ENCODE measurements around the gene CMTM2.
"Not testable (repeated sequence)": the region's sequence is repeated elsewhere in the genome, so short reads cannot be mapped to it uniquely, and the experiment has no call there.

CMTM2 gene

DNA sequence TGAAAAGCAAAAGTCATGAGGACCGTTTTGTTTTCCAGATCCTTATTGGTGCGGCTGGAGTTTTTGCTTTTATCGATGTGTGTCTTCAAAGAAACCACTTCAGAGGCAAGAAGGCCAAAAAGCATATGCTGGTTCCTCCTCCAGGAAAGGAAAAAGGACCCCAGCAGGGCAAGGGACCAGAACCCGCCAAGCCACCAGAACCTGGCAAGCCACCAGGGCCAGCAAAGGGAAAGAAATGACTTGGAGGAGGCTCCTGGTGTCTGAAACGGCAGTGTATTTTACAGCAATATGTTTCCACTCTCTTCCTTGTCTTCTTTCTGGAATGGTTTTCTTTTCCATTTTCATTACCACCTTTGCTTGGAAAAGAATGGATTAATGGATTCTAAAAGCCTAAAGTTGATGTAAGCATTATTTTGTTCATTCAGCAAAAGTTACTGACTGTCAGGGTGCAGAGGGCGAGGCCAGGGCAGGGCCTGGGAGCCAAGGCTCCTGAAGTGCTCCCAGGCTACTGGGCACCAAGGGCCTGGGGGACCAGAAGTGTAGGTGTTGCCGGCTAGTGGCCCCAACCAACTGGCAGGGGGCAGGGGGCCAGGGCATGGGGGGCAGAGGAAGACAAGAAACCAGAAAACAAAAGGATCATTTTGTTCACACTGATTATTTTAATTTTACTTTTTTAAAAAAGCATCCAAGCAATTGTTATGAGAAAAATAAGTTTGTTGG lies 8.8 kb downstream of the CMTM2 start:
- DNase-seq, result no peak

DNA sequence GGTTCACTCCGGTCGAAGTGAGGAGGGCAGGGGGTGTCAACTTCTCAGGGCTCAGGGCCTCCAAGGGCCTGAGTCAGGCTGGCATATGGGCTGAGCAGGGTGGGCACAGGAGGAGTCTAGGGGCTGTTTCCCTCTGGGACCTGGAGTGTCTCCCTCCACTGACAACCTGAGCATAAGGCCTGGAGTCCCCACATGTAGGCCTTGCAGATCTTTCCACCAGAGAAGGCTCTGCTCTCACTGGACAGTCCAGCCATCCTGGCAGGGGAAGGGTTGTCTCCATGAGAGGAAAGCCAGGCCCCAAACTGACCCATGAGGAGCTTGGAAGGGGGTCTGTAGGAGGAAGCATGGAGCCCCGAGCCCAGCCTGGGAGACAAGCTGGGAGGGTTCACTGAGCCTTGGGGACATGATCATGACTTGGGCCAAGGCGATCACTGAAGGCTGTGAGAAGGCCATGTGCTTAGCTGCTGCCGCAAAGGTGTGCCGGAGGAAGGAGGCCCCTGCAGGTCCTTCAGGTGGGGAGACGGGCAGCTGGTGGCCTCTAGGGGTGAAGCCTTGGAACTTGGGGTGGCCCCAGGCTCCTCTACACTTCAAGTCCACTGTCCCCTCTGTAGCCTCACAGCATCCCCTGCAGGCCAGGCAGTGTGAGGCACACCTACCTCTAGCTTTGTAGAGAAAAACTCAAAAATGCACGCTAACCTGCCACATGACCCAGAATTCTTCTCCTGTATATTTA lies 9.9 kb downstream of the CMTM2 start:
- no peak for DNase-seq

DNA sequence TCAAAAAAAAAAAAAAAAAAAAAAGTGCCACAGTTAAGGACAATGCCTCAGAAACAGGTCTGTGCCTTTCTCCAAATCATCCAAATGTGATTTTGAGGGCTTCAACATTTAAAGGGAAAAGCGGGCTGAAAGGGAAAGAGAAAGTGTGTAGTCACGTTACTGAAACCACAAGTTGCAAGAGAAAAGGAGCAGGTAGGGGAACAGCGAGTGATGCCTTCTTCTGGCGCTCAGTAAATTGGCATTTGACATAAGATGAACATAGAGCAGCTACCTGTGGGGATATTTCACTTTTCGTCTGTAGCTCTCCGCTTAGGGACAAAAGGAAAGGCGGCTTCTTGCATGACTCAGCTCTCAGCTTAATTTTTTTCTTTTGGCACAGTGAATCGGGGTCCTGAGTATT lies 11.1 kb downstream of the CMTM2 start:
- no peak for DNase-seq

DNA sequence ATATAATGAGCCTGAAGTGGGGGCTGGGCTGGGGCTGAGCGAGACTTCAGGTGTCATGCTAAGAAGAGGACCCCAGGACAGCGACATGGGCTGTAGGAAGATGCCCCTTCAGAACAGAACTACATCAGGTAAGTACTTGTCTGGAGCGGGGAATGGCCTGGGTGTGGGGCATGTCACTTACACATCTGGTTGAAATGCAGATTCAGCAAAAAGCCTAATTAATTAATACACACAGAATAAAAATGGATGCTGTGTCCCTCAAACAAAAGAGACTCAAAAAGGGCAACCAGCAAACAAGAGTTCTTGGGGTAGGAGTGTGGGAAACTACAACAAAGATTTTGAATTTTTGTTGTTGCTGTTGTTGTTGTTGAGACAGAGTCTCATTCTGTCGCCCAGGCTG lies 11.8 kb downstream of the CMTM2 start:
- no peak for DNase-seq

DNA sequence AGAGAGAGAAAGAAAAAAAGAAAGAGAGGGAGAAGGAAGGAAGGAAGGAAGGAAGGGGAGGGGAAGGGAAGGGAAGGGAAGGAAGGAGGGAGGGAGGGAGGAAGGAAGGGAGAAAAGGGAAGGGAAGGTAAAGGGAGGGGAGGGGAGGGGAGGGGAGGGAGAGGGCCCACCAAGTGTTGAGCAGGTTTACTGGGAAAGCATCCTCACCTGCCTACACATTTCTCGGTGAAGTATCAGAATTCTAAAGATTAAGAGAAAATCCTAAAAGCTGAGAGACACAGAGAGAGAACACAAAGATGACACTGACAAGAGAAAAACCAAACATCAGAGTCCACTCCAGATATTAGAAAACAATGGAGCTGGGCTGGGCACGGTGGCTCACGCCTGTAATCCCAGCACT lies 13.0 kb downstream of the CMTM2 start:
- DNase-seq, result no peak

DNA sequence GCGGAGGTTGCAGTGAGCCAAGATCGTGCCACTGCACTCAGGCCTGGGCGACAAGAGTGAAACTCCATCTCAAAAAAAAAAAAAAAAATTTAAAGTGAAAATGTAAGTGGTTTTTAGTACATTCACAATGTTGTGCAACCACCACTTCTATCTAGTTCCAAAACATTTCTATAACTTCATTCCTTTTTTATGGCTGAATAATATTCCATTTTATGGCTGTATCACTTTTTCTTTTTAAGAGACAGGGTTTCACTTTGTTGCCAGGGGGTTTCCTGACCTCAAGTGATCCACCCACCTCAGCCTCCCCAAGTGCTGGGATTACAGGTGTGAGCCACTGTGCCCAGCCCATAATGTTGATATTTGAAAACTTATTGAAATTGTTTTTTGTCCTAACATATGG lies 13.6 kb downstream of the CMTM2 start:
- DNase-seq, result no peak

DNA sequence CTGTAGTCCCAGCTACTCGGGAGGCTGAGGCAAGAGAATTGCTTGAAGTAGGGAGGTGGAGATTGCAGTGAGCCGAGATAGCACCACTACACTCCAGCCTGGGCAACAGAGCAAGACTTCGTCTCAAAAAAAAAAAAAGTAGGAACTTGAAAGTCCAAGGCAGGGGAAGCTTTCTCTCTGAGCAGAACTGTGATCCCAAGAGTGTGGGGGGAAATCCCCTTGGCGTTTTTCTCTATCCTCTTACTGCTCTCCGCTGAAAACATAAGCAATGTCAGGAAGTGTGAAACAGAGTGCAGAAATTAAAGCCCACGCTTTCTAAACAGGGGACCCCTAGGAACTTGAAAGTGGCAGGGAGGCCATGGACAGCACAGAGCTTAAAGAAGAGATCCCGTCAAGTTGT lies 15.5 kb downstream of the CMTM2 start:
- DNase-seq, result no peak

DNA sequence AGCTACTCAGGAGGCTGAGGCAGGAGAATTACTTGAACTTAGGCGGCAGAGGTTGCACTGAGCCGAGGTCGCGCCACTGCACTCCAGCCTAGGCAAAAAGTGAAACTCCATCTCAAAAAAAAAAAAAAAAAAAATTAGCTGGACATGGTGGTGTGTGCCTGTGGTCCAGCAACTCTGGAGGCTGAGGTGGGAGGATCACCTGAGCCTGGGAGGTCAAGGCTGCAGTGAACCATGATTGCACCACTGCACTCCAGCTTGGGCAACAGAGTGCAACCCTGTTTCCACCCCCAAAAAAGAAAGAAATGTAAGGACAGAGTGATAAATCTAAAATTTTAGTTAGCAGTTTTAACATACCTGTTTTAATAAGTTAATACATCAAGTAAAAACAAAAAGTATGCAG lies 17.3 kb downstream of the CMTM2 start:
- DNase-seq, result not testable (repeated sequence)

DNA sequence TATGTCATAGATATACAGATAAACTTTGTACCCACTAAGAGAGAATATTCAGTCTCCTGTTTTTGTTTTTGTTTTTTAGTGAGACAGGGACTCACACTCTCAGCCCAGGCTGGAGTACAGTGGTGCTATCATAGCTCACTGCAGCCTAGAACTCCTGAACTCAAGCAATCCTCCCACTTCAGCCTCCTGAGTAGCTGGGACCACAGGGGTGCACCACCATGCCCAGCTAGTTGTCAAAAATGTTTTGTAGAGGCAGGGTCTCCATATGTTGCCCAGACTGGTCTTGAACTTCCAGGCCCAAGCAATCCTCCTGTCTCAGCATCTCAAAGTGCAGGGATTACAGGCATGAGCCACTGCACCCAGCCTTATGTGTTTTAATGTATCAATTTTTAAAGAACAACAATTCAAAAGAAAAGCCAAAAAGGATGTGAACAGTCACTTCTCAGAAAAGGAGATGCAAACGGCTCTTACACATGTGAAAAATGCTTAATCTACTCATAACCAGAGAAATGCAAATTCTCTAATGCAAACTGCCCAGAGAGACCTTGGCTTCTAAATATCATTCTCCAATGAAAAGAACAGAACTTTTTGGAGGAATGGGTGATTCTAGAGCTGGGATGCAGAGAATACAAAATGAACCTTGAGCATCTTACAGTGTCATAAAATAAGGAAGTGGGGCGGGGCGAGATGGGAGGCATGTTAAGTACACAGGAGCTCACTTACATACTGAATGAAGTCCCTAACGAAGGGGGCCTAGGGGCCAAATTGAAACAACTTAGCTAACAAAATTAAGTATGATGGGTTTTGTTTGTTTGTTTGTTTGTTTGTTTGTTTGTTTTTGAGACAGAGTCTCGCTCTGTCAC lies 18.0 kb downstream of the CMTM2 start:
- no peak for DNase-seq

DNA sequence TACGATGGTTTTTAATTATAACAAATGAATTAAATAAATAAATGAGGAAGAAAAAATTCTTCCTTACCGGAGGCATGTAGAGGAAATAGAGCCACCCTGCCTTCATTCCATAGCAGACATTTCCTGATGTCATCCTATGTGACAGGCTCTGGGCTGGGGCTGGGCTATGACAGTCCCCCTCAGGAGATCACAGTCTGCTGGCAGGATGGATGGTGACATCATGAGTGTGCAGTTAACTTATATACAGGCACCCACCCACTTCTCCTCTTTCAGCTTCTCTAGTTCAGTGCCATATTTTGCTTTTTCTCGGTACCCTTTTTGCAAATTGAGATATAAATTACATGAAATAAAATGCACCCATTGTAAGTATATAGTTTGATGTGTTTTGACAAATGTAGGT lies 18.8 kb downstream of the CMTM2 start:
- no peak for DNase-seq

DNA sequence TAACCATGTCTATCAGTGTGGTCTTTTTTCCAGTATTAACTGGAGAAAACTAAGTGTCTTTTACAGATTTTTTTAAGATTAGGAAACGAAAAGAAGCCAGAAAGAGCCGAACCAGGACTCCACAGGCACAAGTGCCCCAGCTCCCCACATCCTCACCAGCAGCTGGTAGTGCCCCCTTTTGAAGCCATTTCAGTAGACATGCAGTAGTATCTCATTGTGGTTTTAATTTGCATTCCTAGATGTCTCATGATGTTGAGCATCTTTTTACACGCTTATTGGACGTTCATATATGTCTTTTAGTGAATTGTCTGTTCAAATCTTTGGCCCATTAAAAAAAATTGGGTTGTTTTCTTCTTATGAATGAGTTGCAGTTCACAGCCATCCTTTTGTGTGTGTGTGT lies 20.5 kb downstream of the CMTM2 start:
- no peak for DNase-seq

DNA sequence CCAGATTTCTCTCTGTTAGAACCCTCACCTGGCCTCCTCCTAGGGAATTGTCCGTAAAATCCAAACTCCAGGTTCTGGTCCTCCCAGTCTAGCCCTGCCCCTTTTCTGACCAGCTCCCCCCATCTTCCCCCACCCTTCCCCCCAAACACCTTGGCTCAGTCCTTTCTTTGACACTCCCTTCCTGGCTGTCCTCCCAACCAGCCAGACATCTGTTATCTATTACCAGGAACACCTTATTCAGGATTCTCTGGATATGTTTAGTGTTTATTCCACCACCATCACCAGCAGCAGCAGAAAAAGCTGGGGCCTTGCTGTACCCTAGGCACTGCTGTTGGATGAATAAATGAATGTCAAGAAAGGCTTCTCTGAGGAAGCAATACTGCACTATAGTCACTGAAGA lies 21.2 kb downstream of the CMTM2 start:
- DNase-seq, result no peak

DNA sequence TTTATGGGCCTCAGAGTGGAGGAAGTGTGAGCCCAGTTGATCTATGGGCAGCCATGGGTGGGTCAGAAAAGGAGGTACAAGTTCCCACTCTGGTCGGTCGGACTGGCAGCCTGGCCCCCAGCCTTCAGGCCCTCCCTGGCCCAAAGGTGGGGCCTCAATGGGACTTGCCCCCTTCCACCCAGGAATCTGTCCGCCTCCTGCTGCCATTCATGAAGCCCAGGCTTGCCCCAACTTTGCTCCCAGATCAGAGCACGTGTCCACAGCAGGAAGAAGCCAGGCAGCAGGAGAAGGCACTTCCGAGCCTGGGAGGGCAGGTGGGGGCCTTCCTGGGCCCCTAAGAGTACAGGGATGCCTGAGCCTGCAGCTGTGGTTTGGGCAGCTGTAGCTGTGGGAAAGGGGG lies 22.2 kb downstream of the CMTM2 start:
- no peak for DNase-seq

DNA sequence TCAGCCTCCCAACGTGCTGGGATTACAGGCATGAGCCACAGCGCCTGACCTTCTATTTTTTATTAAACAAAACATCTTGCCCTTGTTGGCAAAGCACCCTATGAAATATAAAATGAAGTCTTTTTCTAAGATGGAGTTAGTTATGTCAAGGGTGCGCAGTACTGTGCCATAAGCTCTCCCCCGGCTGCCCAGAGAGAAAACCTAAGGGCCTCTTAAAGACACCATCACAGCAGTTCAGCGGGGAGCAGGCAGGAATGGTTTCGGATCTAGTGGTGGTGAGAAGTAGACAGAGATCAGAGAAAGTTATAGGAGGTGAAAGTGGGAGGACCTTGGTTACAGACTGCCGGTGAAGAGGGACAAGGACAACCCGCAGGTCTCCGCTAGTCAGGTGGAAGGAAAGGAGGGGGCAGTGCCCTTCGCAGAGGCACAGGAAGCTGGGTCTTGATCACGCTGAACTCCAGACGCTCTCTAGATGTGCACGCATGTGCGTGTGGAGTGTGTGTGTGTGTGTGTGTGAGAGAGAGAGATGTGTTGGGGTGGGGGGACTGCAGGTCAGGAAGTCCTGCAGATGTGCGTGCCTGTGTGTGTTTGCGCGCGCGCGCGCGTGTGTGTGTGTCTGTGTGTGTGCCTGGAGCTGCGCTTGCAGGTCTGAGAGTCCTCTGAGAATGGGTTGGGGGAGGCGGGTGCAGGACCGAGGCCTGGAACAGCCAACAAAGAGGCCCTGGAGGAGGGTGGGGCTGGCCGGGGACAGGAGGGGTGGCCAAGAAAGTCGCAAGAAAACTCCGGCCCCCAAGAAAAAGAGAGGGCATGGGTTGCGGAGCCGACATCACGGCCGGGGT lies 24.5 kb downstream of the CMTM2 start:
- DNase-seq, result peak in 1 of 2 experiments; percentile 36

DNA sequence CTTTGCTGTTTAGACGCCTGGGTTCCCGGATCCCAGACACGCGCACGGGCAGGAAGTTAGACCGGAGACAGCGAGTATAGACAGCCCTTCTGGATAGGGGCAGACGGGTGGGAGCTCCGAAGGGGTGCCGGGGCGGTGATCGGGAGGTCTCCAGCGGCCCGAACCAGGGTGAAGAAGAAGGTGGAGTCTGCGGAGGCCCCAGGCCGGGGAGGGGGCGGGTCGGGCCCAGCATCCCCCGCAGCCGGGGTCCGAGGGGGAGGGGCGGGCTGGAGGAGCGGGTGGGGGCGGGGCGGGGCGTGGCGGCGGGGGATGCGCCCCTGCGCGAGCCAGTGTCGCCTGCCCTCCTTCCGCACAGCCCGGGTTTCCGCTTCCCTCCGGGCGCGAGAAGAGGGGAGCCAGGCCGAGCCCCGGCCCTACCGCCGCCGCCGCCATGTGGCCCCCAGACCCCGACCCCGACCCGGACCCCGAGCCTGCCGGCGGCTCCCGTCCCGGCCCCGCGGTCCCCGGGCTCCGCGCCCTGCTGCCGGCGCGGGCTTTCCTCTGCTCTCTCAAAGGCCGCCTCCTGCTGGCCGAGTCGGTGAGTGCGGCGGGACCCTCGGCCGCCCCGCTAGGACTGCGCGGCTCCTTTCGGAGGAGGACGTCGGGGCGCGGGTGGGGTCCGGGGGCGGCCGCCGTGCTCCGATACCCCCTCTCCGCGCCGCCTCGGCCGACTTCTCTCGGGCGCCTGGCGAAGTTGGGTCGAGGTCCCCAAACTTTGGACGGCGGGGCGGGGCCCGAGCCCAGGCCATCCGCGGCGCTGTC lies 25.3 kb downstream of the CMTM2 start, which contains the start of gene CMTM3:
TSS of gene CMTM3 (plus strand) at position 329 of the 801 bp plus-strand sequence. CDS start at position 431, 102 bp downstream.
- peak in 1 of 2 experiments; percentile 39 for DNase-seq

DNA sequence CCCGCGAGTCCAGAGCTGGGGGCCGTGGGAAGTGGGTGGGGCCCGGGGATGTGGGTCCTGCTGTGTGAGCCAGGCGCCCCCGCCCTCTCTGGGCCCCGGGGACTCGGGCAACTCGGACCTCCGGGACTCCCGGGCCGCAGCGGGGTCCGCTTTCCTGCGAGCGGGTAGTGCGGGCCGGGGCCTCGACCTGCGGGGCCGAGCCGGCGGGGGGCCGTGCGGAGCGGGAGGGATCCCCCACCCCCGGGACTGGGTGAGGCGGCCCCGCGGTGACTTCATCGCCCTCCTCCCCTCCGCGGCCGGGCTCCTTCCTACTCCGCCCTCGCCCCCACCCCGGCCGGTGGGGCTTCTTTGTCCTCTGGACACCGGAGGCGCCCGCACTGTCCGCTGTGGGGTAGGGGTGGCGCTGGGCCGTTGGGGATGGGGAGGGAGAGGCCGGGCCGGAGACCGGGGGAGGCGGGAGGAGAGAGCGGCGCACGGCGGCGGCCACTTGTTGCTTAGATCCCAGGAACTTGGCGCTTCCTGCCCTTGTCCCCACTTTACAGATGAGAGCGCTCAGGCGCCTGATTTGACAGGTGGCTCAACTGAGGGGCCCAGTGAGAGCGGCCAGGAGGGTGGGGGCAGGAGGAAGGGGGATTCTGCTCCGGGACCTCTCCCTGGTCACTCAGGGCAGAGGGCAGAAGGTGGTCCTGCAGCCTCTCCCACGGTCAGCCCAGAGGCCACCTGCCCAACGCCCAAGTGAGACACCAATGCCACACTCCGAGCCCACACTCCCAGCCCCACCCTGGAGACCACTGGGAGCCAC lies 26.1 kb downstream of the CMTM2 start:
- DNase-seq, result no peak

DNA sequence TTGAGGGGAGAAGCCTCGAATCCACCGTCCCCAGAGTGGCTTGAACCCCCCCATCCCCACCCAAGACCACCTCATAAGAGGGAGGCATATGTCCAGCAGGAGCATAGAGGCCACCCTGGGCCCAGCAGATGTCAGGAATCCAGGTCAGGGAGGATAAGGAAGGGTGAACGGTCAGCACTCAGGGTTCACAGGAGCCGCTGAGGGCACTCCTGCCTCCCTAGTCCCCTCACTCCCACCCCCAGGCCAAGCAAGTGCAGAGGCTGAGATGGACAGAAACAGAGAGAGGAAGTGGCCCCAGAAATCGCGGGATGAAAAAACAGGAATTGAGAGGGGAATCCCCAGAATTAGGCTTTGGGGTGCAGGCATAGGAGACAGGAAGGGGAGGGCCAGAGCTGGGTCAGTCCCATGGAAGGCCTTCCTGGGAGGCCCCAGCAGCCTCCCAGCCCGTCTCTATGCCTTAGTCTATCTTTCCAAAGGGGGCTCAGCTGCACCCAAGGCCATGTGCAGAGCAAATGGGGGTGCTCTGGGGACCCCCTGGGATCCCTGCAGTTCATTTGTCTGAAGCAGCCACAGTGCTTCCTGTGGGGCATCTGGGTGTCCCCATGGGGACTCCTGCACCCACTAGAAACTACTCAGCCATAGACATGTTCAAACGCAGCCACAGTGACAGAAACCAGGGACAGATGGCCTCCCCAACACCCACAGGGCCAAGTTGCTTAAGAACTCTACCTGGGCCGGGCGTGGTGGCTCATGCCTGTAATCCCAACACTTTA lies 26.9 kb downstream of the CMTM2 start:
- DNase-seq, result no peak

DNA sequence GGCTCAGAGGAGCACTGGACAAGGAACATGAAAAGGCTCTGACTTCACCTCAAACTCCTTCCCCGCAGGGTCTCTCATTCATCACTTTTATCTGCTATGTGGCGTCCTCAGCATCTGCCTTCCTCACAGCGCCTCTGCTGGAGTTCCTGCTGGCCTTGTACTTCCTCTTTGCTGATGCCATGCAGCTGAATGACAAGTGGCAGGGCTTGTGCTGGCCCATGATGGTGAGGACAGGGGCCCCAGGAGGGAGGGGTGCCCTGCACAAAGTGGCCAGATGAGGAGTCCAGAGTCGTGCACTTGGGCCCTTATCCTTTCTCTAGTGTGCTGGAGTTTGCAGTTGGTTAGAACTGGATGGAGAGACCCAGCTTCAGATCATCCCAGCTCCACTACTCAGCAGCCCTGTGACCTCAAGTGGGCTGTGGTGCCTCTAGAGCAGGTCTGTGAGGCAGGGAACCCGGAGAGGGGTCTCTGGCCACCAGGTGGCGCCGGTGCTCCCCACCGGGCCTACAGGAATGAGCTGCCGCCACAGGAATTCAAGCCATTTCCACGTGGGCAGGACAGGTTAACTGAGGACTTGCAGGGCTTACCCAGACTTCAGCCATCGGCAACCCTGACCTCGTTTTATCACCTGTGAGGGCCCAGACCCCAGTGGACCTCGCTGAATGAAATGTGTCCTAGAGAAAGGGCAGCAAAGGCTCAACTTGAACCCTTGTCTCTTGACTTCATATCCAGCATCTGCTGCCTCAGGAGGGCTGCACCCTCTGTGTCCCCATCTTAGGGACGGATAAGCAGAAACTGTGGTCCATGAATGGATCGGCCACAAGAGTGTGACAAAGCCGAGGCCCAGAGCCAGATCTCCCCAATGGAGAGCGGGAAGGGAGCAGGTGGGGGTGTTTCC lies 29.2 kb downstream of the CMTM2 start:
- peak in 1 of 2 experiments; percentile 65 for DNase-seq

DNA sequence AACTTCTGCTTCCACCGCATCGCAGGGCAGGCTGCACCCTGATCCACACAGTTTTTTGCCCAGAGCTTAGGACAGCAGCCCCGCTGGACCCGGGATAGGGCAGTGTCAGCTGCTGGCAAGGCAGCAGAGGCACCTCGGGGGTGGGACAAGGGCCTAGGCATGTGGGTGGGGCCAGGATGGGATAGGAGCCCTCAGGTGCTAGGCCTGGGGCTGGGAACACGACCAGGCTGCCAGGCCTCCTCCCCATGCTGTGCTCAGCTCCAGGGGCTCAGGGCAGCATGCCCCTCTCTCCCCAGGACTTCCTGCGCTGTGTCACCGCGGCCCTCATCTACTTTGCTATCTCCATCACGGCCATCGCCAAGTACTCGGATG lies 29.9 kb downstream of the CMTM2 start:
- DNase-seq, result no peak
